IMR-90 (cell line): Measurements from ENCODE around the gene NXPH1. TPM values are rescaled to one million over a fixed set of nuclear protein-coding genes. Genes with fewer than 3 reads are reported as not detected.

ENCODE experiments used
- ATAC-seq: fragments of 200-7000 bp; cut with Tn5 transposase; 2 replicates; pipeline ENCODE4 v1.9.1; 2020; ENCODE audit warnings: low read depth, mild to moderate bottlenecking, moderate library complexity
- BruUV-seq: library from RNA; stranded (reverse); fragments of 400-500 nt; replicated peaks from 2 replicates; lab custom pipeline; 2021; lab: Mats Ljungman, UMichigan
- CTCF ChIA-PET: fragments of 300-600 bp; formaldehyde crosslinking; extraction: SDS; loops from one replicate; lab custom pipeline; 2021; ENCODE audit warnings: antibody characterized with exemption; lab: Yijun Ruan, JAX
- POLR2A ChIA-PET: fragments of 300-600 bp; sonication (Branson Sonifier 250); formaldehyde crosslinking; loops from one replicate; lab custom pipeline; 2022; ENCODE audit warnings: antibody characterized with exemption; ENCODE audit not compliant: unreplicated experiment; lab: Charles Lee
- DNase-seq: peaks from one replicate; pipeline ENCODE4 v3.0.0; 2013
- H2AFZ ChIP-seq: replicated peaks from 2 replicates; pipeline ENCODE3; 2013; ENCODE audit warnings: low read length, mild to moderate bottlenecking; ENCODE audit not compliant: poor library complexity
- H2AK5ac ChIP-seq: 2 replicates; pipeline ENCODE4 v1.6.1; 2013; ENCODE audit warnings: low read depth, low read length, inconsistent platforms
- H2AK9ac ChIP-seq: replicated peaks from 2 replicates; pipeline ENCODE3; 2013; ENCODE audit warnings: mild to moderate bottlenecking, low read depth, low read length, moderate library complexity; ENCODE audit not compliant: poor library complexity
- H2BK120ac ChIP-seq: 2 replicates; pipeline ENCODE4 v1.6.1; 2013; ENCODE audit warnings: low read depth, low read length, inconsistent platforms
- H2BK15ac ChIP-seq: 3 replicates; pipeline ENCODE4 v1.6.1; 2013; ENCODE audit warnings: low read depth, low read length, inconsistent platforms
- H2BK20ac ChIP-seq: 2 replicates; pipeline ENCODE4 v1.6.1; 2013; ENCODE audit warnings: low read depth, mild to moderate bottlenecking, inconsistent platforms, low read length, moderate library complexity
- H2BK5ac ChIP-seq: 2 replicates; pipeline ENCODE4 v1.6.1; 2013; ENCODE audit warnings: mild to moderate bottlenecking, low read depth, low read length, inconsistent platforms; ENCODE audit not compliant: poor library complexity, severe bottlenecking
- H3K14ac ChIP-seq: replicated peaks from 2 replicates; pipeline ENCODE4 v1.6.1; 2013; ENCODE audit warnings: low read depth, low read length, inconsistent platforms
- H3K18ac ChIP-seq: 2 replicates; pipeline ENCODE4 v1.6.1; 2013; ENCODE audit warnings: low read depth, low read length, control low read depth
- H3K23ac ChIP-seq: 2 replicates; pipeline ENCODE4 v1.6.1; 2013; ENCODE audit warnings: low read depth, low read length, inconsistent platforms
- H3K27ac ChIP-seq: 2 replicates; pipeline ENCODE4 v1.5.1; 2013; ENCODE audit warnings: mild to moderate bottlenecking, control low read depth, low read length; ENCODE audit not compliant: insufficient read depth
- H3K27me3 ChIP-seq: 2 replicates; pipeline ENCODE4 v1.6.1; 2013; ENCODE audit warnings: low read length; ENCODE audit not compliant: control insufficient read depth, insufficient read depth
- H3K36me3 ChIP-seq: 2 replicates; pipeline ENCODE4 v1.6.1; 2013; ENCODE audit warnings: low read length, mixed read lengths; ENCODE audit not compliant: control insufficient read depth, insufficient read depth
- H3K4ac ChIP-seq: 2 replicates; pipeline ENCODE4 v1.6.1; 2013; ENCODE audit warnings: low read depth, low read length, inconsistent platforms
- H3K4me1 ChIP-seq: 2 replicates; pipeline ENCODE4 v1.6.1; 2013; ENCODE audit warnings: low read length, mixed read lengths; ENCODE audit not compliant: control insufficient read depth, insufficient read depth
- H3K4me2 ChIP-seq: 2 replicates; pipeline ENCODE4 v1.6.1; 2013; ENCODE audit warnings: low read depth, mild to moderate bottlenecking, control low read depth, low read length, moderate library complexity
- H3K4me3 ChIP-seq: 2 replicates; pipeline ENCODE4 v1.5.1; 2013; ENCODE audit warnings: low read depth, mild to moderate bottlenecking, control low read depth, low read length, moderate library complexity; ENCODE audit not compliant: insufficient read depth
- H3K56ac ChIP-seq: 2 replicates; pipeline ENCODE4 v1.6.1; 2013; ENCODE audit warnings: low read length, inconsistent platforms; ENCODE audit not compliant: insufficient read depth; ENCODE audit errors: extremely low read depth
- H3K79me1 ChIP-seq, 2 experiments: 2 replicates each; pipeline ENCODE4 v1.6.1; 2013; ENCODE audit warnings: low read length in 2 of 2, inconsistent platforms in 1 of 2, low read depth in 1 of 2
- H3K9ac ChIP-seq: 2 replicates; pipeline ENCODE4 v1.6.1; 2013; ENCODE audit warnings: low read depth, low read length, control low read depth
- H3K9me1 ChIP-seq: 2 replicates; pipeline ENCODE4 v1.6.1; 2013; ENCODE audit warnings: low read length, inconsistent platforms; ENCODE audit not compliant: insufficient read depth
- H3K9me3 ChIP-seq: 2 replicates; pipeline ENCODE4 v1.6.1; 2013; ENCODE audit warnings: low read length; ENCODE audit not compliant: control insufficient read depth, insufficient read depth
- H4K20me1 ChIP-seq: 2 replicates; pipeline ENCODE4 v1.6.1; 2013; ENCODE audit warnings: low read length, inconsistent platforms; ENCODE audit not compliant: insufficient read depth
- H4K5ac ChIP-seq: 2 replicates; pipeline ENCODE4 v1.6.1; 2013; ENCODE audit warnings: mild to moderate bottlenecking, low read depth, low read length, control low read depth
- H4K8ac ChIP-seq, 2 experiments: 2 replicates each; pipeline ENCODE4 v1.6.1; 2013; ENCODE audit warnings: low read depth in 2 of 2, low read length in 2 of 2, control low read depth in 1 of 2, inconsistent platforms in 1 of 2
- H4K91ac ChIP-seq: 2 replicates; pipeline ENCODE4 v1.6.1; 2013; ENCODE audit warnings: low read depth, low read length, inconsistent platforms; ENCODE audit not compliant: insufficient read depth
- BHLHE40 ChIP-seq: fragments of 150-350 bp; IDR thresholded peaks from 2 replicates; pipeline ENCODE4 v1.6.1; 2016; ENCODE audit warnings: mild to moderate bottlenecking, low read depth, low read length
- CEBPB ChIP-seq: IDR thresholded peaks from 2 replicates; pipeline ENCODE4 v1.6.1; 2012; ENCODE audit warnings: low read depth, low read length, improper control_type of control experiment
- CHD1 ChIP-seq: IDR thresholded peaks from 2 replicates; pipeline ENCODE4 v1.6.1; 2012; ENCODE audit warnings: low read depth, low read length, improper control_type of control experiment
- MAFK ChIP-seq: IDR thresholded peaks from 2 replicates; pipeline ENCODE4 v1.6.1; 2012; ENCODE audit warnings: low read depth, low read length, improper control_type of control experiment
- MAZ ChIP-seq: IDR thresholded peaks from 2 replicates; pipeline ENCODE4 v1.6.1; 2012; ENCODE audit warnings: low read depth, mild to moderate bottlenecking, low read length, improper control_type of control experiment, moderate library complexity, borderline replicate concordance
- RAD21 ChIP-seq: IDR thresholded peaks from 2 replicates; pipeline ENCODE4 v1.6.1; 2012; ENCODE audit warnings: low read length, improper control_type of control experiment
- RCOR1 ChIP-seq: IDR thresholded peaks from 2 replicates; pipeline ENCODE4 v1.6.1; 2012; ENCODE audit warnings: mild to moderate bottlenecking, low read length, improper control_type of control experiment; ENCODE audit not compliant: insufficient replicate concordance
- RFX5 ChIP-seq: IDR thresholded peaks from 2 replicates; pipeline ENCODE4 v1.8.0; 2012; ENCODE audit warnings: low read depth, mild to moderate bottlenecking, low read length, moderate library complexity
- WGBS, 2 experiments: methylation state at CpG; one replicate each; pipeline versions ENCODE4 v1.1.5 to v1.1.7; 2013; ENCODE audit warnings: missing lambda C conversion rate in 2 of 2; ENCODE audit not compliant: insufficient read length in 1 of 2; ENCODE audit errors: extremely low coverage in 2 of 2; 5-methylcytosine and 5-hydroxymethylcytosine counted together
- dilution Hi-C: fragments of 300-500 bp; cut with HindIII; formaldehyde crosslinking; loops from one replicate; pipeline ENCODE4 v1.14.3; 2018; ENCODE audit warnings: low sequenced_read_pairs; ENCODE audit not compliant: unreplicated experiment
- in situ Hi-C: fragments of 300-500 bp; cut with MboI; formaldehyde crosslinking; loops from 3 replicates; pipeline ENCODE4 v1.14.3; 2019; ENCODE audit warnings: low sequenced_read_pairs, inconsistent platforms, mixed read lengths
- intact Hi-C: fragments of 100-400 bp; cut with micrococcal nuclease; formaldehyde crosslinking; loops from 2 replicates; pipeline ENCODE4 v1.10.0; 2022
- polyA plus RNA-seq, 3 experiments: library from polyadenylated mRNA; depleted of rRNA; stranded (reverse); fragments of >200 nt; gene quantifications; 2 replicates each; pipeline ENCODE4 v1.2.3, GENCODE V29; 2012; ENCODE audit warnings: low replicate concordance in 1 of 3
- total RNA-seq: library from RNA; depleted of rRNA; stranded (reverse); fragments of >200 nt; gene quantifications from 2 replicates; pipeline ENCODE4 v1.2.3, GENCODE V29; 2012

NXPH1 gene
- total and polyA plus RNA-seq, 2 of the 4 experiments (the other 2 are of a cell fraction): not detected

- Histone ChIP-seq H2AK5ac (no peak overlapping the region), H4K8ac (no peak overlapping the region), H3K9me1 (no peaks in the 10 kb centered on the region), H2BK120ac (no peak overlapping the region), H3K9ac (no peak overlapping the region), H2BK20ac (no peak overlapping the region), H3K9me3 (peaks cover 20% of the 10 kb centered on the region), H3K36me3 (no peaks in the 10 kb centered on the region), H3K56ac (no peak overlapping the region), H2BK5ac (no peak overlapping the region), H3K14ac (no peak overlapping the region), H3K27ac (no peak overlapping the region), H2AFZ (no peak overlapping the region), H3K79me1 (no peaks in the 10 kb centered on the region), H3K23ac (no peak overlapping the region), H3K4me3 (no peak overlapping the region), H3K27me3 (no peaks in the 10 kb centered on the region), H4K5ac (no peak overlapping the region), H2AK9ac (no peak overlapping the region), H2BK15ac (no peak overlapping the region), H3K4me1 (no peaks in the 10 kb centered on the region), H4K91ac (no peak overlapping the region), H3K4ac (no peak overlapping the region), H3K18ac (no peak overlapping the region), H3K4me2 (no peak overlapping the region), H4K20me1 (no peaks in the 10 kb centered on the region)
- TF ChIP-seq RAD21: no peak
- TF ChIP-seq CEBPB: no peak
- no peak for TF ChIP-seq RFX5
- no peak for TF ChIP-seq BHLHE40
- no peak for TF ChIP-seq MAZ
- no peak for TF ChIP-seq RCOR1
- TF ChIP-seq CHD1: no peak
- TF ChIP-seq MAFK: no peak
- in situ Hi-C loops (no loop called here), intact Hi-C loops (no loop called here), dilution Hi-C loops (no loop called here)
- ATAC-seq (no peak), DNase-seq (no peak)
- BruUV-seq: no TSS peak
- ChIA-PET POLR2A (no interaction called here), CTCF (no interaction called here)
- WGBS, 2 experiments: 62% methylated on average over 2 of the region's 5 CpGs; no CpG with 5 or more reads in 1 of the 2 experiments
These were observed 148.4 kb downstream of the NXPH1 start for GRCh38 chr7:8581842-8582241.
